Common myeloid progenitor, CD34-positive (primary cell): ENCODE data around the gene CENPC.

ENCODE experiments used
- CTCF ChIA-PET: fragments of 350-600 bp; sonication (Branson Sonifier 250); formaldehyde crosslinking; loops from one replicate; lab custom pipeline; 2021; ENCODE audit warnings: antibody characterized with exemption; lab: Charles Lee
- POLR2A ChIA-PET: fragments of 350-600 bp; sonication (Branson Sonifier 250); formaldehyde crosslinking; loops from one replicate; lab custom pipeline; 2021; ENCODE audit warnings: antibody characterized with exemption; lab: Charles Lee
- DNase-seq, 3 donors: peaks; one replicate each; pipeline versions ENCODE4 v3.0.0 to v3.0.0-alpha.2; 2013
- H3K27ac ChIP-seq, 2 experiments: 1 replicate in 1 of 2; 2 replicates in 1 of 2; pipeline ENCODE4 v1.7.0; 2013; ENCODE audit warnings: inconsistent platforms in 2 of 2, low read length in 2 of 2, mild to moderate bottlenecking in 2 of 2, low read depth in 1 of 2, moderate library complexity in 1 of 2; ENCODE audit not compliant: severe bottlenecking in 2 of 2, insufficient read depth in 1 of 2, poor library complexity in 1 of 2
- H3K27me3 ChIP-seq, 5 experiments: replicated peaks in 2 of 5; 1 replicate in 3 of 5; 2 replicates in 2 of 5; pipeline versions ENCODE4 v1.6.1 to v1.7.0; 2013; ENCODE audit warnings: low read length in 4 of 5, mild to moderate bottlenecking in 2 of 5, moderate library complexity in 2 of 5, inconsistent platforms in 1 of 5; ENCODE audit not compliant: insufficient read depth in 5 of 5, control insufficient read depth in 4 of 5
- H3K36me3 ChIP-seq, 4 experiments: 1 replicate in 2 of 4; 2 replicates in 2 of 4; pipeline versions ENCODE4 v1.6.1 to v1.7.0; 2013; ENCODE audit warnings: low read length in 3 of 4, control low read depth in 1 of 4, mild to moderate bottlenecking in 1 of 4; ENCODE audit not compliant: control insufficient read depth in 4 of 4, insufficient read depth in 4 of 4
- H3K4me1 ChIP-seq, 4 experiments: 1 replicate in 3 of 4; 2 replicates in 1 of 4; pipeline versions ENCODE4 v1.6.1 to v1.7.1; 2013; ENCODE audit warnings: low read length in 3 of 4, mild to moderate bottlenecking in 3 of 4, control low read depth in 1 of 4, inconsistent platforms in 1 of 4, moderate library complexity in 1 of 4; ENCODE audit not compliant: control insufficient read depth in 4 of 4, insufficient read depth in 4 of 4; ENCODE audit errors: control extremely low read depth in 1 of 4
- H3K4me3 ChIP-seq, 7 experiments: 1 replicate in 4 of 7; 2 replicates in 3 of 7; pipeline versions ENCODE4 v1.5.1 to v1.7.0; 2013; ENCODE audit warnings: mild to moderate bottlenecking in 7 of 7, low read length in 6 of 7, moderate library complexity in 6 of 7, inconsistent platforms in 2 of 7, low read depth in 2 of 7, control low read depth in 1 of 7; ENCODE audit not compliant: insufficient read depth in 4 of 7, control insufficient read depth in 1 of 7; ENCODE audit errors: extremely low read depth in 1 of 7
- H3K9me3 ChIP-seq, 5 experiments: 1 replicate in 4 of 5; 2 replicates in 1 of 5; pipeline versions ENCODE4 v1.6.1 to v1.7.1; 2013; ENCODE audit warnings: low read length in 4 of 5, mild to moderate bottlenecking in 2 of 5, inconsistent platforms in 1 of 5, low read depth in 1 of 5, moderate library complexity in 1 of 5; ENCODE audit not compliant: control insufficient read depth in 4 of 5, insufficient read depth in 2 of 5; ENCODE audit errors: control extremely low read depth in 1 of 5
- WGBS: methylation state at CpG from one replicate; pipeline ENCODE4 v1.1.5; 2013; ENCODE audit not compliant: insufficient coverage; 5-methylcytosine and 5-hydroxymethylcytosine counted together

CENPC gene

GRCh38 chr4:67437974-67438713, 107.2 kb downstream of the CENPC start:
- Histone ChIP-seq H3K27ac (no peak overlapping the region), H3K27me3 (no peaks in the 10 kb centered on the region), H3K4me3 (no peak overlapping the region), H3K9me3 (no peaks in the 10 kb centered on the region), H3K4me1 (no peaks in the 10 kb centered on the region), H3K36me3 (peaks cover 0 to 20% (median 5%) of the 10 kb centered on the region in 4 experiments)
- ChIA-PET POLR2A (interaction anchor here (0.5 kb wide), 1 partner anchor 1097 kb away, joined by 3 read pairs; no protein-coding TSS in a partner anchor), CTCF (no interaction called here)
- no peak for DNase-seq
- 100% methylated on average over 1 of the region's 2 CpGs for WGBS

- H3K36me3 ChIP-seq, result peaks cover 0 to 22% (median 5%) of the 10 kb centered on the region in 4 experiments
- H3K27me3 ChIP-seq, result no peaks in the 10 kb centered on the region
- CTCF ChIA-PET, result no interaction called here
- no peak overlapping the region for H3K4me3 ChIP-seq
- POLR2A ChIA-PET, result no interaction called here
- WGBS, result no CpG with 5 or more reads among the region's 2 CpGs
- no peak overlapping the region for H3K27ac ChIP-seq
- DNase-seq, result no peak
- no peaks in the 10 kb centered on the region for H3K4me1 ChIP-seq
- no peaks in the 10 kb centered on the region for H3K9me3 ChIP-seq
These were observed 108.6 kb downstream of the CENPC start for GRCh38 chr4:67436742-67437141.

- Histone ChIP-seq H3K4me1 (no peaks in the 10 kb centered on the region), H3K36me3 (peaks cover 0 to 11% (median 1%) of the 10 kb centered on the region in 4 experiments), H3K9me3 (no peaks in the 10 kb centered on the region), H3K4me3 (no peak overlapping the region), H3K27me3 (no peaks in the 10 kb centered on the region), H3K27ac (no peak overlapping the region)
- POLR2A ChIA-PET, result no interaction called here
- no peak for DNase-seq
- WGBS, result no CpG with 5 or more reads among the region's 1 CpG
- CTCF ChIA-PET, result interaction anchor here (1.6 kb wide), 1 partner anchor 17 kb away, joined by 5 read pairs; no protein-coding TSS in a partner anchor
These were observed 114.3 kb downstream of the CENPC start for GRCh38 chr4:67430989-67431388.

- Histone ChIP-seq H3K27ac (no peak overlapping the region), H3K9me3 (no peaks in the 10 kb centered on the region), H3K36me3 (peaks cover 0 to 7% (median 0%) of the 10 kb centered on the region in 4 experiments), H3K4me1 (no peaks in the 10 kb centered on the region), H3K4me3 (no peak overlapping the region), H3K27me3 (no peaks in the 10 kb centered on the region)
- POLR2A ChIA-PET, result no interaction called here
- CTCF ChIA-PET, result no interaction called here
- WGBS, result no CpG with 5 or more reads among the region's 2 CpGs
- no peak for DNase-seq
These were observed 116.5 kb downstream of the CENPC start for GRCh38 chr4:67428819-67429218.
